Measurements from ENCODE around the gene RASGRP1.

GRCh38 chr15:38536201-38536676 lies 28.4 kb downstream of the RASGRP1 start:
- TF ChIP-seq CTCF (IDR thresholded peaks at IDR 0.05), result no peak
- TF ChIP-seq POLR2A (IDR thresholded peaks at IDR 0.05), result no peak
